Vagina (tissue), 2 donors: ENCODE results near the gene NUP62.

Experiments used
- CTCF ChIP-seq, 3 experiments: fragments of 450-650 bp in 2 of 3; fragments of 200-600 bp in 1 of 3; sonication (generic) in 1 of 3; IDR thresholded peaks; one replicate each; pipeline ENCODE4 v1.5.1; 2017 to 2019; ENCODE audit warnings: antibody characterized with exemption in 3 of 3, mild to moderate bottlenecking in 2 of 3, moderate library complexity in 2 of 3
- POLR2A ChIP-seq, 2 donors: fragments of 450-650 bp; IDR thresholded peaks; one replicate each; pipeline ENCODE4 v1.6.1; 2017; ENCODE audit warnings: antibody characterized with exemption in 2 of 2, mild to moderate bottlenecking in 2 of 2, moderate library complexity in 2 of 2
- POLR2AphosphoS5 ChIP-seq, 2 donors: sonication (generic); formaldehyde crosslinking; IDR thresholded peaks; one replicate each; pipeline ENCODE4 v1.9.0; 2017; ENCODE audit warnings: antibody characterized with exemption in 2 of 2, mild to moderate bottlenecking in 2 of 2, low read depth in 1 of 2; ENCODE audit not compliant: insufficient read depth in 1 of 2

- TF ChIP-seq CTCF (IDR thresholded peaks at IDR 0.05), result no peak
- peak; percentile 34 to 74 for TF ChIP-seq POLR2AphosphoS5 (IDR thresholded peaks at IDR 0.05; ENCODE audit: insufficient read depth in 1 of 2, low read depth in 1 of 2)
- peak in 1 of 2 donors; percentile 1 for TF ChIP-seq POLR2A (IDR thresholded peaks at IDR 0.05)
Measured at GRCh38 chr19:49876422-49877019, 52.8 kb downstream of the NUP62 start.
